Esophagus squamous epithelium (tissue), 4 donors: Measurements from ENCODE around the gene IST1.

Source experiments
- POLR2A ChIP-seq, 4 donors: fragments of 450-650 bp; IDR thresholded peaks; one replicate each; pipeline ENCODE4 v1.6.1; 2017; ENCODE audit warnings: antibody characterized with exemption in 4 of 4, mild to moderate bottlenecking in 4 of 4, moderate library complexity in 3 of 4
- TF ChIP-seq, protein P1 (sequence below), 6 experiments: fragments of 450-650 bp in 4 of 6; fragments of 200-600 bp in 2 of 6; sonication (generic) in 2 of 6; IDR thresholded peaks; one replicate each; pipeline ENCODE4 v1.5.1; 2016 to 2019; ENCODE audit warnings: antibody characterized with exemption in 6 of 6, mild to moderate bottlenecking in 4 of 6, moderate library complexity in 4 of 6

DNA sequence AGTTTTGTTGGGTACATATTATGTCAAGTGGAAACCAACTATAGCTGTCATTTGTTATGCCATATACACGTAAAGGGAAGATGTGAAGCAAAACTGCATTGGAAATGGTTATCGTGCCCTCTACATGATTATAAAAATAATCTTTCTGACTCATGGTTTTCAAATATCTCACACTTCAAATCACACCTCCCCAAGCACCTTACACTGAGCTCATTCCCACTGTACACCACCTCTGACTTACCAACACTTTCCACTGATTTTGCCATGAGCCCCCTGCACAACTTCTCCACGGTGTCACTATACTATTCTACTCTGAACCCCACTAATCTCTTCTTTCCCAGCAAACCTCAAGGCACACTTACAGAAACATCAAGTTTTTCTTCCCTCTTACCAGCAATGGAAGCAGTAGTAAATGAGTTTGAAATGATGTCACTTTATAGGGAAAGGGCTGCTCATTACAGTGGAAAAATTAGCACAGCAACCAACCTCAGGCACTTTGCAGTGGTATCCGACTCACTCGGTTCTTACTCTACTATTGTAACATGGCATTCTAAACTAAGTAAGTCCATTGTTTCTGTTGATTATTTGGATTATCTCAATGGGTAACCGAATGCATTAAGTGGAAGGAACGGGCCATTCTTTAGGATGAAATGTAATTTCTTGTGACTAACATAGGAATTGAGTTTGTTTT is 30.0 kb upstream of the IST1 start:
- TF ChIP-seq, protein P1, sequence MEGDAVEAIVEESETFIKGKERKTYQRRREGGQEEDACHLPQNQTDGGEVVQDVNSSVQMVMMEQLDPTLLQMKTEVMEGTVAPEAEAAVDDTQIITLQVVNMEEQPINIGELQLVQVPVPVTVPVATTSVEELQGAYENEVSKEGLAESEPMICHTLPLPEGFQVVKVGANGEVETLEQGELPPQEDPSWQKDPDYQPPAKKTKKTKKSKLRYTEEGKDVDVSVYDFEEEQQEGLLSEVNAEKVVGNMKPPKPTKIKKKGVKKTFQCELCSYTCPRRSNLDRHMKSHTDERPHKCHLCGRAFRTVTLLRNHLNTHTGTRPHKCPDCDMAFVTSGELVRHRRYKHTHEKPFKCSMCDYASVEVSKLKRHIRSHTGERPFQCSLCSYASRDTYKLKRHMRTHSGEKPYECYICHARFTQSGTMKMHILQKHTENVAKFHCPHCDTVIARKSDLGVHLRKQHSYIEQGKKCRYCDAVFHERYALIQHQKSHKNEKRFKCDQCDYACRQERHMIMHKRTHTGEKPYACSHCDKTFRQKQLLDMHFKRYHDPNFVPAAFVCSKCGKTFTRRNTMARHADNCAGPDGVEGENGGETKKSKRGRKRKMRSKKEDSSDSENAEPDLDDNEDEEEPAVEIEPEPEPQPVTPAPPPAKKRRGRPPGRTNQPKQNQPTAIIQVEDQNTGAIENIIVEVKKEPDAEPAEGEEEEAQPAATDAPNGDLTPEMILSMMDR (IDR thresholded peaks at IDR 0.05) = no peak
- no peak for TF ChIP-seq POLR2A (IDR thresholded peaks at IDR 0.05)
